ENCODE data around the gene RNF14.
"Not testable (repeated sequence)": the region's sequence is repeated elsewhere in the genome, so short reads cannot be mapped to it uniquely, and the experiment has no call there.

RNF14 gene

GRCh38 chr5:142014911-142015584, 46.1 kb downstream of the RNF14 start:
- DNase-seq (ENCODE audit: low read depth) = no peak

- DNase-seq (ENCODE audit: low read depth) = no peak
Measured at GRCh38 chr5:142015781-142016533, 47.1 kb downstream of the RNF14 start.

- no peak for DNase-seq (ENCODE audit: low read depth)
Measured at GRCh38 chr5:142016556-142016955, 47.7 kb downstream of the RNF14 start.

GRCh38 chr5:142017832-142018427, 49.0 kb downstream of the RNF14 start:
- no peak for DNase-seq (ENCODE audit: low read depth)

GRCh38 chr5:142020122-142020659, 51.3 kb downstream of the RNF14 start:
- DNase-seq (ENCODE audit: low read depth) = no peak

- DNase-seq (ENCODE audit: low read depth) = no peak
Measured at GRCh38 chr5:142023836-142024235, 54.9 kb downstream of the RNF14 start.

GRCh38 chr5:142024771-142025304, 55.9 kb downstream of the RNF14 start:
- peak; percentile 57 for DNase-seq (ENCODE audit: low read depth)

- DNase-seq (ENCODE audit: low read depth) = no peak
Measured at GRCh38 chr5:142025637-142026036, 56.7 kb downstream of the RNF14 start.

GRCh38 chr5:142032150-142032549, 63.2 kb downstream of the RNF14 start:
- DNase-seq (ENCODE audit: low read depth) = no peak

GRCh38 chr5:142032747-142033631, 64.1 kb downstream of the RNF14 start:
- no peak for DNase-seq (ENCODE audit: low read depth)

- DNase-seq (ENCODE audit: low read depth) = not testable (repeated sequence)
Measured at GRCh38 chr5:142033632-142034567, 65.0 kb downstream of the RNF14 start.

- no peak for DNase-seq (ENCODE audit: low read depth)
Measured at GRCh38 chr5:142034994-142035393, 66.1 kb downstream of the RNF14 start.

- no peak for DNase-seq (ENCODE audit: low read depth)
Measured at GRCh38 chr5:142036918-142037317, 68.0 kb downstream of the RNF14 start.

GRCh38 chr5:142037599-142037998, 68.7 kb downstream of the RNF14 start:
- not testable (repeated sequence) for DNase-seq (ENCODE audit: low read depth)

- DNase-seq (ENCODE audit: low read depth) = no peak
Measured at GRCh38 chr5:142038735-142039134, 69.8 kb downstream of the RNF14 start.
